HEK293 (cell line): ENCODE measurements around the gene FTH1.

Source experiments
- CTCF ChIP-seq: fragments of 450-650 bp; formaldehyde crosslinking; IDR thresholded peaks from 2 replicates; pipeline ENCODE4 v1.5.1; 2016; ENCODE audit warnings: missing biosample characterization, missing genetic modification characterization
- ELK4 ChIP-seq: IDR thresholded peaks from 2 replicates; pipeline ENCODE4 v1.6.1; 2011; ENCODE audit warnings: mild to moderate bottlenecking, low read depth, low read length, borderline replicate concordance
- PRDM4 ChIP-seq: fragments of 450-650 bp; formaldehyde crosslinking; IDR thresholded peaks from 2 replicates; pipeline ENCODE4 v1.5.1; 2017; ENCODE audit warnings: missing biosample characterization, missing genetic modification characterization
- ZNF24 ChIP-seq: fragments of 450-650 bp; formaldehyde crosslinking; IDR thresholded peaks from 2 replicates; pipeline ENCODE4 v1.5.1; 2016; ENCODE audit warnings: missing biosample characterization, missing genetic modification characterization

- TF ChIP-seq PRDM4 (tag by site-specific recombination) (no peak), ZNF24 (tag by site-specific recombination) (no peak), ELK4 (no peak), CTCF (no peak)
These were observed 5.7 kb downstream of the FTH1 start for GRCh38 chr11:61961570-61962212.
